Measurements from ENCODE around the gene MAPKAP1. TPM values are rescaled to one million over a fixed set of nuclear protein-coding genes. Genes with fewer than 3 reads are reported as not detected.

Gene MAPKAP1
- total and polyA plus RNA-seq, 2 experiments from 2014 or later: 68.4 to 98.5 TPM

DNA sequence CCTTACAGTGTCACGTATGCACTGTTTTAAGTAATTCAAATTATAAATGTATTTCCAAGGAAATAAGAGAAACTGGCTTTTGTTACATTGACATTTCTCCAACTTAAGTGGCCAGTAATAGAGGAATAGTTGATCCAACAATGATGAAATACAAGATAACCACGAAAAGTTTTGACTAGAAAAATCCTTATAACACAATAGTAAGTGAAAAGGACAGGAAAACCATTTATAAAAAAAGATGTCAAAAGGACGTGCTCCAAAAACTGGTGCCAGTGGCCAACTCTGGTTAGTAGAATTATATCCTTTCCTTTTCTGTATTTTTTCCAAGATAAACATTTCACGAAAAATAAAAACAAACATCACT is 234.5 kb downstream of the MAPKAP1 start (continued):
- TF ChIP-seq, protein P1, sequence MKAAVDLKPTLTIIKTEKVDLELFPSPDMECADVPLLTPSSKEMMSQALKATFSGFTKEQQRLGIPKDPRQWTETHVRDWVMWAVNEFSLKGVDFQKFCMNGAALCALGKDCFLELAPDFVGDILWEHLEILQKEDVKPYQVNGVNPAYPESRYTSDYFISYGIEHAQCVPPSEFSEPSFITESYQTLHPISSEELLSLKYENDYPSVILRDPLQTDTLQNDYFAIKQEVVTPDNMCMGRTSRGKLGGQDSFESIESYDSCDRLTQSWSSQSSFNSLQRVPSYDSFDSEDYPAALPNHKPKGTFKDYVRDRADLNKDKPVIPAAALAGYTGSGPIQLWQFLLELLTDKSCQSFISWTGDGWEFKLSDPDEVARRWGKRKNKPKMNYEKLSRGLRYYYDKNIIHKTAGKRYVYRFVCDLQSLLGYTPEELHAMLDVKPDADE (IDR thresholded peaks at IDR 0.05): no peak
- TF ChIP-seq EZH2phosphoT487 (IDR thresholded peaks at IDR 0.05; ENCODE audit: unreplicated experiment): no peak
- no peak for TF ChIP-seq ZNF462 (CRISPR knock-in tag; IDR thresholded peaks at IDR 0.05)

DNA sequence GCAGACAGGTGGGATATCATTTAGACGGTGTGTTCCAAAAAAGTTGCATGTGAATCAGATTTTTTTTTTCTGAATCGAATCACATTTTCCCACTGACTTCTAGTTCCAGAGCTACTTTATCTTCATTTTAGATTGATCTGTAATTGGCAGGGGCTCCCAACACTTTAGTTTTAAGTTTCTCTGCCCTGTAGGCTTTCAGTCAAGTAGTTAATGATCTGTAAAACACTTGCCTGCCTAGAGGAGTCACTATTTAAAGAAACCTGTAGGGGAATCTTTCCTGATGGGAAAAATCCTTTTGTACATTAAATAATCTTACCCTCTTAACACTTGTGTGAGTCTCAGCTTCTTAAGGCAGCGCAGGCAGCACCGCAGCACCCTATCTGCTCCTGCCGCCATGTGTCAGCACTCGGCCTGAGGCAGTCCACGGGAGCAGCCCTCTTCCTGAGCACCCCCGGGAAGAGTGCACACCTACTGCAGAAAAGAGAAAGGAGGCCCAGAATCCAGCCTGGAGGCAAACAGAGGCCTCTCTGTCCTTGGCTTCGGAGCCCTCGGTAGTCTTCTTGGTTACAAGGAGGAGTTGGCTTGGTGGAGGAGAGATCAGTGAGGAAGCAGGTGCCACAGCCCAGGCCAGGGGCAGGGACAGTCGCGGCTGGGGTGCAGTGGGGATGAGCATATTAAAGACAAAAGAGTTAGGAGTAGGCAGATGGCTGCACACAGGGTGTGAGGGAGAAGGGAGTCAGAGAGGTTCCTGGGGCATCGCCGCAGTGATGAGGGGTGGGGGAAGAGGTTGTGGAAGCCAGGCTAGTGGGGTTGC is 236.0 kb downstream of the MAPKAP1 start:
- H3K27me3 ChIP-seq (ENCODE audit: insufficient read depth): no peaks in the 10 kb centered on the region
- no peaks in the 10 kb centered on the region for H3K36me3 ChIP-seq (ENCODE audit: insufficient read depth)
- Mint-ChIP-seq H3K4me1 (peaks cover 24% of the 10 kb centered on the region), H3K4me3 (no peak overlapping the region), H3K27ac (peak overlapping the region; percentile 41; the same call in 1 of the 2 replicates), H3K36me3 (ENCODE audit: low read depth) (no peaks in the 10 kb centered on the region), H3K9me3 (no peaks in the 10 kb centered on the region), H3K27me3 (ENCODE audit: insufficient read depth, low read depth, poor library complexity) (peaks cover 4% of the 10 kb centered on the region)
- no peaks in the 10 kb centered on the region for H3F3A ChIP-seq (replicated peaks; ENCODE audit: low read depth)
- no peak overlapping the region for H3K4me3 ChIP-seq
- ATAC-seq (no peak; the same call in 1 of the 3 replicates), DNase-seq (ENCODE audit: low spot score) (no peak)
- no peak overlapping the region for H2AFZ ChIP-seq
- H3K4me2 ChIP-seq: no peak overlapping the region
- H3K9me2 ChIP-seq (ENCODE audit: insufficient read depth): no peaks in the 10 kb centered on the region
- H3K27ac ChIP-seq (ENCODE audit: low read depth): no peak overlapping the region
- 0 out of 4 replicates have a peak, but pooled peaks of 1 of the 2 experiments have one; percentile 11 for TF ChIP-seq CTCF (conservative IDR thresholded peaks at IDR 0.05; ENCODE audit: low read depth in 2 of 2)
- TF ChIP-seq POLR2AphosphoS5 (IDR thresholded peaks at IDR 0.05; ENCODE audit: low read depth): no peak
- H3K4me1 ChIP-seq (ENCODE audit: insufficient read depth): peaks cover 10% of the 10 kb centered on the region; the same call in 1 of the 2 replicates
- no peaks in the 10 kb centered on the region; the same call in 1 of the 2 replicates for H4K20me1 ChIP-seq (replicated peaks; ENCODE audit: insufficient read depth)
- H3K79me2 ChIP-seq (replicated peaks; ENCODE audit: insufficient read depth): no peaks in the 10 kb centered on the region

Data from GM23338 (cell line).